ENCODE results near the gene SHMT2.

SHMT2 gene

GRCh38 chr12:57216921-57217879 lies 12.3 kb upstream of the SHMT2 start:
- no peaks in the 10 kb centered on the region for H3K36me3 ChIP-seq
- TF ChIP-seq, protein P1, sequence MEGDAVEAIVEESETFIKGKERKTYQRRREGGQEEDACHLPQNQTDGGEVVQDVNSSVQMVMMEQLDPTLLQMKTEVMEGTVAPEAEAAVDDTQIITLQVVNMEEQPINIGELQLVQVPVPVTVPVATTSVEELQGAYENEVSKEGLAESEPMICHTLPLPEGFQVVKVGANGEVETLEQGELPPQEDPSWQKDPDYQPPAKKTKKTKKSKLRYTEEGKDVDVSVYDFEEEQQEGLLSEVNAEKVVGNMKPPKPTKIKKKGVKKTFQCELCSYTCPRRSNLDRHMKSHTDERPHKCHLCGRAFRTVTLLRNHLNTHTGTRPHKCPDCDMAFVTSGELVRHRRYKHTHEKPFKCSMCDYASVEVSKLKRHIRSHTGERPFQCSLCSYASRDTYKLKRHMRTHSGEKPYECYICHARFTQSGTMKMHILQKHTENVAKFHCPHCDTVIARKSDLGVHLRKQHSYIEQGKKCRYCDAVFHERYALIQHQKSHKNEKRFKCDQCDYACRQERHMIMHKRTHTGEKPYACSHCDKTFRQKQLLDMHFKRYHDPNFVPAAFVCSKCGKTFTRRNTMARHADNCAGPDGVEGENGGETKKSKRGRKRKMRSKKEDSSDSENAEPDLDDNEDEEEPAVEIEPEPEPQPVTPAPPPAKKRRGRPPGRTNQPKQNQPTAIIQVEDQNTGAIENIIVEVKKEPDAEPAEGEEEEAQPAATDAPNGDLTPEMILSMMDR (IDR thresholded peaks at IDR 0.05; ENCODE audit: low read depth, low read length) = no peak
- peaks cover 85% of the 10 kb centered on the region for H3K27me3 ChIP-seq
- H3K4me3 ChIP-seq (ENCODE audit: low read depth, low read length) = peak overlapping the region; percentile 45
- DNase-seq = no peak
- no peaks in the 10 kb centered on the region; the same call in 1 of the 2 replicates for H3K4me1 ChIP-seq
- H3K9me3 ChIP-seq = no peaks in the 10 kb centered on the region

DNA sequence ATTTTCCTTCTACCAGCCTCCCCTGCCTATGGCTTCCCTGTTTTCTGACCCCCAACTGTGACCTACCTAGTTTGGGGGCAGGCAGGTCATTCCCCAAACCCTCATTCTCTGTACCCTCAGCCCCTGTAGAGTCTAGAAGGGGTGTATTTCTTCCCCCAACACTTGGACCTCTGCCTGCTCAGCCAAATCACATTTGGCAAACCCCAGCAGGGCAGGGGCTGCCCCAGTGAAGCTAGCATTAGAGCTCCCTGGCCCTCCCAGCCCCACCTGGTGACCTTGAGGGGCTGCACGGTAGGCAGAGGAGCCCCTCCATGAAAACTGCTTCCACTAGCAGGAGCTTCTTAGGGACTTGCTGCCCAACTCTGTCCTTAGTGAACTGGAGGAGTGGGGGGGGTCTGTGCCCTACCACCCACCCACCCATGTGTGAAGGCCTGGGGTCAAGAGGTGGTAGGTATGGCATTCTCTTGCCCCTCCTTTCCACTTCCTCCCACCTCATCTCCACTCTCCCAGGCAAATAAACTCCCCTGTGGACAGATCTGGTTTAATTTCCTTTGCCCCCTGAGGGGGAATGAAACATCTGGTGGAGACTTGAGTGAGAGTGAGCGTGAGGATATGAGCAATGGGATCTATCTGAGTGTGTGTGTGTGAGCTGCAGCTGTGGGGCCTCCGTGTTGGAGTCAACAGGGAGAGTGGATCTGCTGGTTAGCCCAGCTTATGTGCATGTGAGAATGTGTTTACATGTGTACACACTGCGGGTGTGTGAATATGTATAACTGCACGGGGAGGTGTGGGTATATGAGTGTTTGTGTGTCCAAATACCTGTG lies 11.3 kb upstream of the SHMT2 start:
- DNase-seq = no peak
- H3K9me3 ChIP-seq = no peaks in the 10 kb centered on the region
- TF ChIP-seq, protein P1 (IDR thresholded peaks at IDR 0.05; ENCODE audit: low read depth, low read length) = no peak
- no peaks in the 10 kb centered on the region for H3K36me3 ChIP-seq
- H3K4me3 ChIP-seq (ENCODE audit: low read depth, low read length) = peak overlapping the region; percentile 45
- peaks cover 88% of the 10 kb centered on the region for H3K27me3 ChIP-seq
- H3K4me1 ChIP-seq = no peaks in the 10 kb centered on the region; the same call in 1 of the 2 replicates

GRCh38 chr12:57219205-57219992 lies 10.1 kb upstream of the SHMT2 start:
- H3K4me1 ChIP-seq = no peaks in the 10 kb centered on the region; the same call in 1 of the 2 replicates
- peaks cover 83% of the 10 kb centered on the region for H3K27me3 ChIP-seq
- no peak overlapping the region for H3K4me3 ChIP-seq (ENCODE audit: low read depth, low read length)
- TF ChIP-seq, protein P1 (IDR thresholded peaks at IDR 0.05; ENCODE audit: low read depth, low read length) = no peak
- H3K9me3 ChIP-seq = no peaks in the 10 kb centered on the region
- no peaks in the 10 kb centered on the region for H3K36me3 ChIP-seq
- DNase-seq = no peak

DNA sequence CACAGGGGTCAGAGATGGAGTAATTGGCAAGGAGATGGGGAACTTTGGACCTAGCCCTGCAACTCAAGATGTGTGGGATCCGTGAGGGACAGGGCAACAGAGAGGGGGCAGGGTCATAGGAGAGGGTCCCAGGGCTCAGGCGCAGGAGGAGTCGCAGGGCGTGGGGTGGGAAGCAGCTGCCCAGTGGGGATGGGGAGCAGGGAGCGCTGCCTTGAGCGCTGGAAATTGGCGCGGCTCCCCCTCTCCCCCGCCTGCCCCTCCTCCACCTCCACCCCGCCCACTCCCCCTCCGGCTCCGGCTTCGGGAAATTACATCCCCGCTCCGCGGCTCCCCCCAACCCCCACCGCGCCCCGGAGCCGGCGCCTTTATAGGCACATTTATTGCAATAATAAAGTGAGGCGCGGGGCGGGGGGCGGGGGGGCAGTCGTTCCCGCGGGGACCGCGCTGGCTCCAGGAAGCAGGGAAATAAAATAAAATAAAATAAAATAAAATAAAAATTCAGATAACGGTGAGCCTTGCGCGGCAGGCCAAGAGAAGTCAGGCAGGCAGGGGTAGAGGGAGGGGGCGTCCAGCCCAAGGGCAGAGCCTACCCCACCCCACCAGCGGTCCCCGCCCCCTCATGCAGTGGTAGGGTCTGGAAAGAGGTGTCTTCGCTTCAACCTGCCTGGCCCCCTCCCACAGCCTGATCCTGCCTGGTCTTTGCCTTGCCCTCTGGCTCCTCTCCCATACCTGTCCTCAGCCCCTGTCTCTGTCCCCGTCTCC lies 9.3 kb upstream of the SHMT2 start:
- Histone ChIP-seq H3K9me3 (no peaks in the 10 kb centered on the region), H3K4me3 (ENCODE audit: low read depth, low read length) (no peak overlapping the region), H3K4me1 (no peaks in the 10 kb centered on the region; the same call in 1 of the 2 replicates), H3K27me3 (peaks cover 80% of the 10 kb centered on the region), H3K36me3 (no peaks in the 10 kb centered on the region)
- no peak for DNase-seq
- TF ChIP-seq, protein P1 (IDR thresholded peaks at IDR 0.05; ENCODE audit: low read depth, low read length) = no peak

GRCh38 chr12:57220770-57221168 lies 8.7 kb upstream of the SHMT2 start:
- H3K4me3 ChIP-seq (ENCODE audit: low read depth, low read length) = no peak overlapping the region
- TF ChIP-seq, protein P1 (IDR thresholded peaks at IDR 0.05; ENCODE audit: low read depth, low read length) = no peak
- no peak for DNase-seq
- no peaks in the 10 kb centered on the region for H3K9me3 ChIP-seq
- H3K36me3 ChIP-seq = no peaks in the 10 kb centered on the region
- no peaks in the 10 kb centered on the region; the same call in 1 of the 2 replicates for H3K4me1 ChIP-seq
- H3K27me3 ChIP-seq = peaks cover 77% of the 10 kb centered on the region

Measured in BE2C (cell line).